ENCODE measurements around the gene AREL1. TPM values are rescaled to one million over a fixed set of nuclear protein-coding genes. Genes with fewer than 3 reads are reported as not detected.

Gene AREL1
- total and polyA plus RNA-seq, 10 of the 15 experiments (the other 5 are each of a cell fraction or from before 2014, with no cell fraction given), result 6.2 to 40.4 (median 23.7) TPM

DNA sequence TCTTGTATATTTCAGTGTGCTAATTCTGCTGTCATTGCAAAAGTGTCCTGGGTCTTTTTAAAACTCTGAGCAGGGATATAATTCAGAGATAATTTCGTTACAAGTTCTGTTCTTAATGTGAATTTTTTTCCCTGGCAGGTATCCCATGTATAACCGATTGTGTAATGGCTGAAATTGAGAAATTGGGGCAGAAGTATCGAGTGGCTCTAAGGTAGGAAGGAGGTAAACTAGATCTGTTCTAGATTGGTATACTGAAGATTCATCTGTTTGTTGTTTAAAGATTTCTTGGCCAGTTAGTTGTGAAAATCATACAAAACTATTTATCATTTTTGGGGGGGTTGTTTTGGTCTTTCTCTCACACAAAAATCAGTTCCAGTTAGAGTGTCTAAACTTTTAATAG lies 10.3 kb upstream of the AREL1 start:
- H3K27me3 ChIP-seq (replicated peaks in 1 of 2; ENCODE audit: control insufficient read depth in 2 of 2, insufficient read depth in 2 of 2, low read length in 1 of 2), result no peaks in the 10 kb centered on the region
- H3K4me3 ChIP-seq, result no peak overlapping the region
- no peak overlapping the region for H3K4me2 ChIP-seq (ENCODE audit: control insufficient read depth, insufficient read depth)
- H3K9me3 ChIP-seq (replicated peaks; ENCODE audit: control insufficient read depth, insufficient read depth, low read length), result no peaks in the 10 kb centered on the region; the same call in 2 of the 3 replicates
- POLR2A ChIA-PET, result no interaction called here
- DNase-seq (ENCODE audit: low read depth, low spot score), result no peak
- CTCF ChIA-PET, result no interaction called here
- H4K20me1 ChIP-seq (ENCODE audit: control insufficient read depth, insufficient read depth), result no peaks in the 10 kb centered on the region
- intact Hi-C loops (cut with micrococcal nuclease; ENCODE audit: unreplicated experiment) (no loop called here), in situ Hi-C loops (cut with MboI) (no loop called here)
- no peak overlapping the region for H2AFZ ChIP-seq (ENCODE audit: control insufficient read depth, low read depth, low read length)
- SMC1A ChIA-PET (ENCODE audit: uncharacterized antibody, unreplicated experiment), result no interaction called here
- no peaks in the 10 kb centered on the region for H3K4me1 ChIP-seq (ENCODE audit: control insufficient read depth, insufficient read depth, low read length)
- no peak overlapping the region for H3K9ac ChIP-seq (ENCODE audit: control insufficient read depth, insufficient read depth, low read length)
- no peak overlapping the region for H3K27ac ChIP-seq (ENCODE audit: control insufficient read depth, insufficient read depth)
- no peak for TF ChIP-seq BACH1 (IDR thresholded peaks at IDR 0.05; ENCODE audit: borderline replicate concordance)
- 94% methylated on average over 3 of the region's 3 CpGs for WGBS (ENCODE audit: insufficient coverage, insufficient replicate concordance, low lambda C conversion rate, missing lambda C conversion rate)
- ATAC-seq, result no peak
- BruUV-seq (replicated peaks), result no TSS peak
- peaks cover 0 to 12% of the 10 kb centered on the region in 2 experiments; a peak in 3 of 4 replicates for H3K36me3 ChIP-seq (ENCODE audit: control insufficient read depth in 2 of 2, insufficient read depth in 2 of 2, low read length in 1 of 2)
- RAD21 ChIA-PET (ENCODE audit: unreplicated experiment), result no interaction called here
- no peaks in the 10 kb centered on the region for H3K79me2 ChIP-seq (ENCODE audit: control insufficient read depth, insufficient read depth, low read length)
- no peak for FAIRE-seq

DNA sequence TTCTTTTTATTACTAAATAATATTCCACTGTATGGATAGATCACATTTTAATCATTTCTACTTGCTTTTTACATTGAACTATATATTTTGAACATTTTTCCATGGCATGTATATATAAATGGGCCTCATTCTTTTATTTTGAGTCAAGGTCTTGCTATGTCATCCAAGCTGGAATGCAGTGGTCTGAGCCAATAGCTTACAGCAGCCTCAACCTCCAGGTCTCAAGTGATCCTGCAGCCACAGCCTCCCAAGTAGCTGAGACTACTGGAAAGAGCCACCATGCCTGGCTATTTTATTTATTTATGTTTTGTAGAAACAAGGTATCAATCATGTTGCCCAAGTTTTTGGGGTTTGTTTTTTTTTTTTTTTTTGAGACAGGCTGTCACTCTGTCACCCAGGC lies 7.6 kb upstream of the AREL1 start:
- DNase-seq (ENCODE audit: low read depth, low spot score) (no peak), ATAC-seq (no peak), FAIRE-seq (no peak)
- no TSS peak for BruUV-seq (replicated peaks)
- RAD21 ChIA-PET (ENCODE audit: unreplicated experiment), result no interaction called here
- H4K20me1 ChIP-seq (ENCODE audit: control insufficient read depth, insufficient read depth), result no peaks in the 10 kb centered on the region
- in situ Hi-C loops (cut with MboI) (no loop called here), intact Hi-C loops (cut with micrococcal nuclease; ENCODE audit: unreplicated experiment) (no loop called here)
- TF ChIP-seq CEBPB (IDR thresholded peaks at IDR 0.05; ENCODE audit: borderline replicate concordance in 1 of 2, low read depth in 2 of 2, low read length in 2 of 2) (no peak), TAF1 (IDR thresholded peaks at IDR 0.05; ENCODE audit: borderline replicate concordance, low read depth, low read length) (no peak), IRF4 (IDR thresholded peaks at IDR 0.05; ENCODE audit: low read depth, low read length) (no peak)
- SMC1A ChIA-PET (ENCODE audit: uncharacterized antibody, unreplicated experiment), result no interaction called here
- H3K4me2 ChIP-seq (ENCODE audit: control insufficient read depth, insufficient read depth), result no peak overlapping the region
- H3K36me3 ChIP-seq (ENCODE audit: control insufficient read depth in 2 of 2, insufficient read depth in 2 of 2, low read length in 1 of 2), result peaks cover 0 to 10% of the 10 kb centered on the region in 2 experiments; a peak in 2 of 4 replicates
- no peak overlapping the region for H2AFZ ChIP-seq (ENCODE audit: control insufficient read depth, low read depth, low read length)
- H3K9ac ChIP-seq (ENCODE audit: control insufficient read depth, insufficient read depth, low read length), result no peak overlapping the region
- no peaks in the 10 kb centered on the region for H3K27me3 ChIP-seq (replicated peaks in 1 of 2; ENCODE audit: control insufficient read depth in 2 of 2, insufficient read depth in 2 of 2, low read length in 1 of 2)
- no peaks in the 10 kb centered on the region for H3K4me1 ChIP-seq (ENCODE audit: control insufficient read depth, insufficient read depth, low read length)
- POLR2A ChIA-PET, result interaction anchor here (0.6 kb wide), 1 partner anchor 20 kb away, joined by 5 read pairs; no protein-coding TSS in a partner anchor
- CTCF ChIA-PET, result no interaction called here
- no peaks in the 10 kb centered on the region for H3K9me3 ChIP-seq (replicated peaks; ENCODE audit: control insufficient read depth, insufficient read depth, low read length)
- no peaks in the 10 kb centered on the region for H3K79me2 ChIP-seq (ENCODE audit: control insufficient read depth, insufficient read depth, low read length)
- no peak overlapping the region for H3K27ac ChIP-seq (ENCODE audit: control insufficient read depth, insufficient read depth)
- no peak overlapping the region for H3K4me3 ChIP-seq

Measured in GM12878 (cell line).